GM18909 (cell line): ENCODE data around the gene EMP2.
"Not testable (repeated sequence)": the region's sequence is repeated elsewhere in the genome, so short reads cannot be mapped to it uniquely, and the experiment has no call there.

Source experiments
- ATAC-seq: cut with Tn5 transposase; IDR thresholded peaks from one replicate; pipeline ENCODE4 v1.9.1; 2021; ENCODE audit warnings: mild to moderate bottlenecking; ENCODE audit not compliant: unreplicated experiment, poor library complexity

Gene EMP2

DNA sequence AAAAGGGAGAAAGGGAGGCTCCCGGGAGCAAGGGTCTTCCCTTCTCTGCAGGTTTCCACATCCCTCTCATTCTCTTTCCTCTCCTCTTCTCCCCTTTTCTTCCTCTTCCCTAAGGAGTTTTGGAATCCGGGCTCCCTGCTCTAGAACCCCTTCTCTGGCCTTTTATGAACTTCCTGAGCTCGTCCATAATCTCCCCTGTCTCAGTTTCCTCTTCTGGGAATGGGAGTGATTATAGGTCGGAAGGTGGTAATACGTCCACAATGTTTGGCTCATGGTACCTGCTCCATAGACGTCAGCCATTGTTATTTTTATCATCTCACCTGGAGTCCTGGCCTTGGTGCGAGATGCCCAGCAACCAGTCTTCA lies 467 bp upstream of the EMP2 start:
- no peak for ATAC-seq

GRCh38 chr16:10579575-10579964 lies 828 bp downstream of the EMP2 start:
- ATAC-seq = no peak

DNA sequence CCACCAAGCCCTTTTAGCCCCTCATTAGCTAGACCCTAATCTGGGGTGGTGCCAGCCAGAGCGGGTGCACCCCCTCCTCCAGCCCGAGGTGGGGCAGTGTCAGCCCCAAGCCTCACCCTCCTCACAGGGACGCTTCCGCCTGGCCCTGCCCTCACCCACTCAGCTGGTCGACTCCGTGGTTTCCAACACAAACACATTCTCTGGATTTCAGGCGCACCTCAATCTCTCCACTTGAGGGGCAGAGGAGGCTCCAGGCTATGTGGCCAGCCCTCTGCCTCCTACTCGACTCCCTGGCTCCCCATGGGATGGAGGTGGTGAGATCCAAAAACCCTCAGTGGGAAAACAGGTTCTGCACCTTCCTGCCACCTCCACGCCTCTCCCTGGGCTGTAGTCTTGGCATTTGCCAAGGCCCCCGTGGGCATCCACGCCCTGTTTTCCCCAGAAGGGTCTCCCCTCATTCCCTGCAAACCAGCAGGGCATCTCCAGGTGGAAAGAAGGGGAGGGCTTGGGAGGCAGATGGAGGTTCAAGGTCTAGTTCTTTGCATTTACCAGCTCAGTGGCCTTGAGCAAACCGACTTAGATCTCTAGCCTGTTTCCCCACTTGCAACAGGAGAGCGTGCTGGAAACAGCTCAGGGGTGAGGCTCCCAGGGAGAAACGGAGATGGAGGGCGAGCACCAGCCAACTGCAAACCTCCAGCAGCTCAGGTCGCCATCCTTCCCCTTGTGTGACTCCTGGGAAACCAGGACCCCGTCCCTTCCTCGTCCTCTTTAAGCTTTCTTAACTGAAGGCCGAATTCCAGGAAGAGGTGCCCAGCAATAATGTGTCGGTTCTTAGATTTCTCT lies 1.7 kb downstream of the EMP2 start:
- no peak for ATAC-seq

DNA sequence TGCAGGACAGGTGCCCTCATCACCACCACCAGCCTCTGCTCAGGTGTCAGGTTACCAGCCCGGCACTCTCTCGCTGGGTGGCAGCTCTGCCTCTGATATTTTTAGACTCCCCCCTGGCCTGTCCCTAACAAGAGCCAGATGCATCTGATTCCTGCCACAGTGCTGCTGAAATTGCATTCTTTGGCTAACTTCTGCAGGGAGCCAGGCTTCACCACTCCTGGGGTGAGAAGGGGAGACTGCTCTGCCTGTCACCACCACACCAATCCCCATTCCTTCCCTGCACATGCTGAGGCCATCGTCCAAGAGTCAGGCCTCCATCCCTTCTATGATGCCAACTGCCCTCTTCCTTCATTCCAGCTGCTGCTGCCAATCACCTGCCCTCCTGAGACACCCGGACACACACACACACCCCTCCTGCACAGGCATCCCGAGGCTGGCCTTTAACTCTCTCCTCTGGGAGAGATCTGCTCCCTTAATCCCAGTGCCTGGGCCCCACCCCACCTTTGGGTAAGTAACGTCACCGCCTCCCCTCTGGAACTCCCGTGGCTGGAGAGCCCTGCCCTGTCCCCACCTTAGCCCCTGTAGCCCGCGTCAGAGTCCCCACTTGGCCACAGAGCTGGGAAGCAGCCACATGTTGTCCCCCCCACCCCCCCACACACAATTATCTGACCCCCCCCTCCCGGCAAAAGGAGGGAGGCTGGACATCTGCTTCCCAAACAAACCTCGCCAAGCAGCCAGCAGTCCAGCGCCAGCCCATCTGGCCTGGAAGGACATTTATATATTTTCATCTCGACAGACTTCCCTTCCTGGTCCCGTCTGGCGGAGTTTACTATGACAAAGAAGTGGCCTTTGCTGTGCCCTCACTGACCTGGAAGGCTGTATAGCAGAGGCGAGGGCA lies 2.8 kb downstream of the EMP2 start:
- no peak for ATAC-seq

DNA sequence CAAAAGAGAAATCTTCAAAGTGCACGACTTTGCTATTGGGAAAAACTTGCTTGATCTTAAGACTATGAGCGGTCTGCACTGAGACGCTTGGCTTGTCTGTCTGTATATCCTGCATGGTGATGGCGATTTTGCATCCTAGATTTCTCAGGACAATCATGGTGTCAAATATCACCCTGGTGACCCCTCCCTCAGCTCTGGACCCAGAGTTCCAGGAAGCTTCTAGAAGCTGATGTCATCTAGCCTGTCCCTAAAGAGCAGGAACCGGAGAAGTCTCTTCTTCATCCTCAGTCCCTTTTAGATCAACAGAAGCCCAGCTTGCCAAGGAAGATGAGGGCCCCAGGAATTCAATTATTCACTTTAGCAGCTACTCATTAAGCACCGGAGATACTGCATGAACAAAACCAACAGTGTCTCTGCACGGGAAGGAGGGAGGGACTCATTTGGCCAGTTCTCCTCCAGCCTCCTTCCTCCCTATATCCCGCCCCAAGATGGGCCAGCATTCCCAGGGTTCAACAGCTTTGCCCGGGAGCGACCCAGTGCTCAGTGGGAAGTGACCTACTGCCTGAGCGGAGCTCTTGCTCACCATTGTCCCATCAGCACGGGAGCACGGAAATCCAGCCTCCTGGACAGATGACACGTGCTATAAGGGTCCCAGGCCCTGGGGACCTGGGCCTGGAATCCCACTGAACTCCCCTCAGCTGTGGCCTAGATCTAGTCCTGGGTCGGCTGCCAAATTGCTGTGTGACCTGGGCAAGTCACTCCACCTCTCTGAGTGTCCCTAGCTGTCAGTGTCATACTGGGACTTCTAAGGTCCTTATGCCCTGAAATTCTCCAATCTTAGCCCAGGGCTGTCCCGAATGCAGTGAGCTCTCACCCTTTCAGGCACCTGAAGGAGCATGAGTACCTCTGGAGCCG lies 3.8 kb downstream of the EMP2 start:
- no peak for ATAC-seq

GRCh38 chr16:10575506-10576130 lies 4.8 kb downstream of the EMP2 start:
- ATAC-seq = no peak

DNA sequence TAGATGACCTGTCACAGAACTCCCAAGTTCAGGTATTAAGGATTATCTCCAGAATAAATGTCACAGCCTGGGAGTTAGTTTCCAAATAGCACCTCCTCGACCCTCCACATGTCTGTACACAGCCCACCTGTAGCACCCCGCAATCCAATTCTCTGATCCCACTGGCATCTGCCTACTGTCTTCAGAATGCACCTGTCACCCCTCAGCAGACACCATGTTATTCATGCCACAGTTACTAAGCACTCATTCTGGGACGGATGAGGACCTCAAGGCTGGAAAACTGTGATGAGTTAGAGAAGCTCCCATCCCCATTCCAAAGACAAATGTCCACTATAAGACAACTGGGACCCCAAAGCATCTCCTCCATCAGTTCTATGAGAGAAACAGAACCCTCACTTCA lies 7.8 kb downstream of the EMP2 start:
- no peak for ATAC-seq

- ATAC-seq = no peak
These were observed 9.0 kb downstream of the EMP2 start for GRCh38 chr16:10571354-10571753.

GRCh38 chr16:10569621-10570020 lies 10.8 kb downstream of the EMP2 start:
- ATAC-seq = no peak

GRCh38 chr16:10566613-10567012 lies 13.8 kb downstream of the EMP2 start:
- no peak for ATAC-seq

- ATAC-seq = no peak
These were observed 15.2 kb downstream of the EMP2 start for GRCh38 chr16:10565167-10565566.

GRCh38 chr16:10564591-10564990 lies 15.8 kb downstream of the EMP2 start:
- ATAC-seq = no peak

DNA sequence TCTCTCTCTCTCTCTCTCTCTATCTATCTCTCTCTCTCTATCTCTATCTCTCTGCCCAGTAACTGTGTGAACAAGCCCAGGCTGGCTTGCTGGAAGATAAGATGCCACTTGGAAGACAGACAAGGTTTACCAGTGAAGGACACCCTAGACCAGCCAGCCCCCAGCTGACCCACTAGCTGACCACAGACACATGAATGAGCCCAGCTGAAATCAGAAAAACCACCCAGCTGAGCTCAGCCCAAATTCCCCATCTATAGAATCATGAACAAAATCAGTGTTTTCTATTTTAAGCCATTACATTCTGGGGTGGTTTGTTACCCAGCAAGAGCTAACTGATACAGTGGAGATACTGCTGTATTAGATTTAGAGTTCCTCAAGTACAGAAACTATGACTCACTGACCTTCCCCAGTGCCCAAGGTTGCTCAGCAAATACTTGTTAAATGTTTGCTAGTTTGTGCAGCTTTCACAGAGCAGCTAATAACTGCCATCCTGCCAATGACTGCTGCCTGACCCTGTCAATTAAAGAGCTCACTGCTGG lies 18.0 kb downstream of the EMP2 start:
- ATAC-seq = no peak

GRCh38 chr16:10561425-10561824 lies 19.0 kb downstream of the EMP2 start:
- no peak for ATAC-seq

DNA sequence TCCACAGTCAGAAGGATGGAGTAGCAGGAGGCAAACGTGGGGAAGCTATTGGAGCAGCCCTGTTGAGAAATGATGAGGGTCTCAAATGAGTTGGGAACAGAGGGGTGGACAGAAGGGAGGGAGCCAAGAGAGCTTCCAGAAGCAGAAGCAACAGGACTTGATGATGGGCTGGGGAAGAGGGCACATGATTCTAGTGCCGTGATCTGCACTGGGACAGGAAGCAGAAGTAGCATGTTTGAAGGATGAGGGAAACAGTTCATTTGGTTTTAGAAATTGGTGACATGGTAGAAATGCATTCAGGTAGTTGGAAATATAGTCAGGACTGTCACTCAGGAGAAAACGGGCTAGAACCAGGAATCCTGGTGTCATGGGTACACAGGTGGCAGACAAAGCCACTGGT lies 19.4 kb downstream of the EMP2 start:
- ATAC-seq = no peak

- not testable (repeated sequence) for ATAC-seq
These were observed 20.6 kb downstream of the EMP2 start for GRCh38 chr16:10559792-10560191.

DNA sequence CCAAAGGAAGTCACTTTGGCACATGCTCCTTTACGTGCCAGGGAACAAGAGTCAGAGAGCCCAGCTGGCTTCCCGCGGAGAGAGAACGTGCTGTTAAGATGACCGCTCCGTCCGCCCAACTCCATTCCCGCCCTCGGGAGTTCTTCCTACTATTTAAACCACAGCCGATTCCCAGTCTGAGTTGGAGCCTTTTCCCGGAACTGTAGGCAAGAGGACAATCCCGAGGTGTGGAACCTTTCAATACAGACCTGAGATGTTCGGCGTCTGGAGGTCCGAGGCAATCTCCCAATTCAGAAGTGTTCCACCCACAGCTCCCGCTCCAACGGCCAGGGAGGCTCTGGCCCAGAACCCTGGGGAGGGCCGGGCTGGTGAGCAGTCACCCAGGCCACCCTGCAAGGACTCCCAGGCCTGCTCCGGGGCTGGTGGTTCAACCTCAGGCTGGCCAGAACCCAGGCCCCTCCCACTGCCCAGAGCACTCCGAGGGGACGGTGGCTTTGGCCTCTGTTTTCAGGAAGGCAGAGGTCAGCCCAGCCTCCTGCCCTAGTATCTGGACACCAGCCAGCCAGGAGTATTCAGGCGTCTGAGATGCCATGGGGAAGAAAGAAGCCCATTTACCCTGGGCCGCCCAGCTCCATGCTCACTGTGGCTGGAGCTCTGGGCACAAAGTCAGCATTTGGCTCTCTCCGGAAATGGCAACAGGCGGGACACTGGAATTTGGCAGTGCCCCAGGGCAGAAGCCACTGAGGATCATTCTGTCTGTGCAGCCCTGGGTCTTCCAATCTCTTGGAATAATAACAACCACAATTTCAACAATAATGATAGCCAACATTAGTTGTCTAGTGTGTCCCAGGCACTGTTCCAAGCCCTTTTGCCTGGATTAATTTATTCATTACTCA lies 21.4 kb downstream of the EMP2 start:
- no peak for ATAC-seq

- no peak for ATAC-seq
These were observed 22.1 kb downstream of the EMP2 start for GRCh38 chr16:10558305-10558704.

GRCh38 chr16:10557750-10558149 lies 22.6 kb downstream of the EMP2 start:
- no peak for ATAC-seq
